NCI-H1105 treated with DMSO at 0.1 percent for 48 hours (cell line): Measurements from ENCODE around the gene KRTAP9-6.
"Not testable (repeated sequence)": the region's sequence is repeated elsewhere in the genome, so short reads cannot be mapped to it uniquely, and the experiment has no call there.

Experiments used
- DNase-seq: peaks from one replicate; lab custom pipeline; 2025; lab: John Stamatoyannopoulos, UW

KRTAP9-6 gene

GRCh38 chr17:41265078-41265477 is at the start of gene KRTAP9-6:
KRTAP9-6 (plus strand) TSS chr17:41265378; CDS start chr17:41265378, 0 bp downstream.
- no peak for DNase-seq

- DNase-seq = no peak
Measured at GRCh38 chr17:41215681-41216080, 49.5 kb upstream of the KRTAP9-6 start.

GRCh38 chr17:41223821-41224220 is 41.4 kb upstream of the KRTAP9-6 start:
- DNase-seq = no peak

GRCh38 chr17:41226051-41226450 is 39.1 kb upstream of the KRTAP9-6 start:
- no peak for DNase-seq

- DNase-seq = not testable (repeated sequence)
Measured at GRCh38 chr17:41226598-41227095, 38.5 kb upstream of the KRTAP9-6 start, which contains the start of gene KRTAP9-2. KRTAP9-2 (plus strand) TSS chr17:41226648; CDS start chr17:41226655, 7 bp downstream.

GRCh38 chr17:41230094-41230493 is 35.1 kb upstream of the KRTAP9-6 start:
- DNase-seq = no peak

- DNase-seq = no peak
Measured at GRCh38 chr17:41231731-41232130, 33.4 kb upstream of the KRTAP9-6 start.

GRCh38 chr17:41232399-41233105 is 32.6 kb upstream of the KRTAP9-6 start, which contains the start of gene KRTAP9-3:
KRTAP9-3 (plus strand) TSS chr17:41232449; CDS start chr17:41232502, 53 bp downstream.
- not testable (repeated sequence) for DNase-seq

- DNase-seq = not testable (repeated sequence)
Measured at GRCh38 chr17:41237116-41237515, 28.1 kb upstream of the KRTAP9-6 start.

- not testable (repeated sequence) for DNase-seq
Measured at GRCh38 chr17:41237949-41238437, 27.2 kb upstream of the KRTAP9-6 start, which contains the start of gene KRTAP9-8. KRTAP9-8 (plus strand) TSS chr17:41237999; CDS start chr17:41238052, 53 bp downstream.

- DNase-seq = not testable (repeated sequence)
Measured at GRCh38 chr17:41246995-41247787, 18.0 kb upstream of the KRTAP9-6 start.

GRCh38 chr17:41249637-41250240 is 15.4 kb upstream of the KRTAP9-6 start, which contains the start of gene KRTAP9-4:
KRTAP9-4 (plus strand) TSS chr17:41249687; CDS start chr17:41249721, 34 bp downstream.
- DNase-seq = not testable (repeated sequence)

GRCh38 chr17:41251261-41251660 is 13.9 kb upstream of the KRTAP9-6 start:
- DNase-seq = no peak

GRCh38 chr17:41254861-41255260 is 10.3 kb upstream of the KRTAP9-6 start:
- DNase-seq = no peak

- DNase-seq = not testable (repeated sequence)
Measured at GRCh38 chr17:41255381-41256290, 9.5 kb upstream of the KRTAP9-6 start, which contains the start of gene KRTAP9-9. KRTAP9-9 (plus strand) TSS chr17:41255384.

GRCh38 chr17:41256291-41256685 is 8.9 kb upstream of the KRTAP9-6 start:
- no peak for DNase-seq

GRCh38 chr17:41258406-41258805 is 6.8 kb upstream of the KRTAP9-6 start:
- no peak for DNase-seq

- no peak for DNase-seq
Measured at GRCh38 chr17:41263212-41263611, 2.0 kb upstream of the KRTAP9-6 start.

GRCh38 chr17:41264599-41264998 is 579 bp upstream of the KRTAP9-6 start:
- DNase-seq = no peak

- DNase-seq = no peak
Measured at GRCh38 chr17:41267711-41268110, 2.5 kb downstream of the KRTAP9-6 start.

GRCh38 chr17:41271323-41271722 is 6.1 kb downstream of the KRTAP9-6 start:
- DNase-seq = not testable (repeated sequence)
